ENCODE measurements around the gene RCSD1. TPM values are rescaled to one million over a fixed set of nuclear protein-coding genes. Genes with fewer than 3 reads are reported as not detected.

The RCSD1 gene
- total RNA-seq, 1 experiment from 2014 or later: 0.50 TPM

- TF ChIP-seq ATF1 (CRISPR knock-in tag; IDR thresholded peaks at IDR 0.05) (no peak), MAX (CRISPR knock-in tag; IDR thresholded peaks at IDR 0.05) (no peak), STAT6 (CRISPR knock-in tag; conservative IDR thresholded peaks at IDR 0.05; ENCODE audit: low read depth) (no peak), NFYB (CRISPR knock-in tag; conservative IDR thresholded peaks at IDR 0.05; ENCODE audit: low read depth) (no peak), ZNF512 (CRISPR knock-in tag; IDR thresholded peaks at IDR 0.05; ENCODE audit: borderline replicate concordance) (no peak), FOXP1 (CRISPR knock-in tag; IDR thresholded peaks at IDR 0.05; ENCODE audit: borderline replicate concordance) (no peak), USF2 (CRISPR knock-in tag; IDR thresholded peaks at IDR 0.05) (no peak)
- Mint-ChIP-seq H3K27ac (no peak overlapping the region), H3K36me3 (no peaks in the 10 kb centered on the region), H3K4me1 (peaks cover 6% of the 10 kb centered on the region; the same call in 1 of the 2 replicates), H3K27me3 (ENCODE audit: low read depth) (peaks cover 3% of the 10 kb centered on the region; the same call in 1 of the 2 replicates), H3K9me3 (no peaks in the 10 kb centered on the region), H3K4me3 (no peak overlapping the region)
- ATAC-seq (no peak), DNase-seq (ENCODE audit: low spot score) (no peak)
- POLR2A ChIA-PET: interaction anchor here (0.8 kb wide), 1 partner anchor 14 kb away, joined by 4 read pairs; no protein-coding TSS in a partner anchor
- CTCF ChIA-PET: interaction anchor here (0.6 to 3.3 kb wide), 2 partner anchors 24 to 37 kb away, joined by 3 to 10 read pairs; no protein-coding TSS in a partner anchor
These were observed 33.2 kb downstream of the RCSD1 start for GRCh38 chr1:167663002-167663772.

DNA sequence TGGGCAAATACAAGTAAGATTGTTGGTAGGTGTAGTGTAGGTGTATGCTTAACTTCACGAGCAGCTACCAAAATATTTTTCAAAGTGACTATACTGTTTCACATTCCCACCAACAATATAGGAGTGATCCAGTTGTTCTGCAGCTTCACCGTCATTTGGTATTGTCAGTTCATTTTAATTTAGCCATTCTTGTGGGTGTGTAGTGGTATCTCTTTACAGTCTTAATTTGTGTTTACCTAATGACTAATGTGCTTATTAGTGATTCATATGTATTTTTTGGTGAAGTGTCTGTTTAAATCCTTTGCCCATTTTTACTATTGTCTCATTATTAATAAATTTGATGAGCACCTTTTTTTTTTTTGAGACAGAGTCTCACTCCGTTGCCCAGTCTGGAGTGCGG lies 35.4 kb downstream of the RCSD1 start:
- Mint-ChIP-seq H3K27ac (no peak overlapping the region), H3K9me3 (no peaks in the 10 kb centered on the region), H3K4me3 (no peak overlapping the region), H3K27me3 (ENCODE audit: low read depth) (no peaks in the 10 kb centered on the region; the same call in 1 of the 2 replicates), H3K36me3 (no peaks in the 10 kb centered on the region), H3K4me1 (peaks cover 14% of the 10 kb centered on the region)
- DNase-seq (ENCODE audit: low spot score): no peak
- ChIA-PET CTCF (interaction anchor here (1.6 kb wide), 1 partner anchor 21 kb away, joined by 13 read pairs; no protein-coding TSS in a partner anchor), POLR2A (no interaction called here)
- ATAC-seq: no peak
- no peak for TF ChIP-seq ATF1 (CRISPR knock-in tag; IDR thresholded peaks at IDR 0.05)
- TF ChIP-seq GTF2I (CRISPR knock-in tag; conservative IDR thresholded peaks at IDR 0.05): no peak
- no peak for TF ChIP-seq EMX1 (CRISPR knock-in tag; IDR thresholded peaks at IDR 0.05)
- no peak for TF ChIP-seq IRF2 (CRISPR knock-in tag; IDR thresholded peaks at IDR 0.05; ENCODE audit: borderline replicate concordance, low read depth)
- TF ChIP-seq JAZF1 (CRISPR knock-in tag; IDR thresholded peaks at IDR 0.05): no peak
- TF ChIP-seq, protein P1, sequence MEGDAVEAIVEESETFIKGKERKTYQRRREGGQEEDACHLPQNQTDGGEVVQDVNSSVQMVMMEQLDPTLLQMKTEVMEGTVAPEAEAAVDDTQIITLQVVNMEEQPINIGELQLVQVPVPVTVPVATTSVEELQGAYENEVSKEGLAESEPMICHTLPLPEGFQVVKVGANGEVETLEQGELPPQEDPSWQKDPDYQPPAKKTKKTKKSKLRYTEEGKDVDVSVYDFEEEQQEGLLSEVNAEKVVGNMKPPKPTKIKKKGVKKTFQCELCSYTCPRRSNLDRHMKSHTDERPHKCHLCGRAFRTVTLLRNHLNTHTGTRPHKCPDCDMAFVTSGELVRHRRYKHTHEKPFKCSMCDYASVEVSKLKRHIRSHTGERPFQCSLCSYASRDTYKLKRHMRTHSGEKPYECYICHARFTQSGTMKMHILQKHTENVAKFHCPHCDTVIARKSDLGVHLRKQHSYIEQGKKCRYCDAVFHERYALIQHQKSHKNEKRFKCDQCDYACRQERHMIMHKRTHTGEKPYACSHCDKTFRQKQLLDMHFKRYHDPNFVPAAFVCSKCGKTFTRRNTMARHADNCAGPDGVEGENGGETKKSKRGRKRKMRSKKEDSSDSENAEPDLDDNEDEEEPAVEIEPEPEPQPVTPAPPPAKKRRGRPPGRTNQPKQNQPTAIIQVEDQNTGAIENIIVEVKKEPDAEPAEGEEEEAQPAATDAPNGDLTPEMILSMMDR (IDR thresholded peaks at IDR 0.05): no peak
- TF ChIP-seq, protein P2, sequence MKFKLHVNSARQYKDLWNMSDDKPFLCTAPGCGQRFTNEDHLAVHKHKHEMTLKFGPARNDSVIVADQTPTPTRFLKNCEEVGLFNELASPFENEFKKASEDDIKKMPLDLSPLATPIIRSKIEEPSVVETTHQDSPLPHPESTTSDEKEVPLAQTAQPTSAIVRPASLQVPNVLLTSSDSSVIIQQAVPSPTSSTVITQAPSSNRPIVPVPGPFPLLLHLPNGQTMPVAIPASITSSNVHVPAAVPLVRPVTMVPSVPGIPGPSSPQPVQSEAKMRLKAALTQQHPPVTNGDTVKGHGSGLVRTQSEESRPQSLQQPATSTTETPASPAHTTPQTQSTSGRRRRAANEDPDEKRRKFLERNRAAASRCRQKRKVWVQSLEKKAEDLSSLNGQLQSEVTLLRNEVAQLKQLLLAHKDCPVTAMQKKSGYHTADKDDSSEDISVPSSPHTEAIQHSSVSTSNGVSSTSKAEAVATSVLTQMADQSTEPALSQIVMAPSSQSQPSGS (CRISPR knock-in tag; IDR thresholded peaks at IDR 0.05; ENCODE audit: borderline replicate concordance, low read depth): no peak
- TF ChIP-seq TP53 (CRISPR knock-in tag; IDR thresholded peaks at IDR 0.05): no peak
- TF ChIP-seq NR2C2 (CRISPR knock-in tag; IDR thresholded peaks at IDR 0.05): no peak
- TF ChIP-seq SMAD3 (CRISPR knock-in tag; IDR thresholded peaks at IDR 0.05; ENCODE audit: borderline replicate concordance): no peak
- no peak for TF ChIP-seq NR3C1 (CRISPR knock-in tag; conservative IDR thresholded peaks at IDR 0.05; ENCODE audit: low read depth)
- no peak for TF ChIP-seq ZNF138 (CRISPR knock-in tag; conservative IDR thresholded peaks at IDR 0.05)
- TF ChIP-seq, protein P3, sequence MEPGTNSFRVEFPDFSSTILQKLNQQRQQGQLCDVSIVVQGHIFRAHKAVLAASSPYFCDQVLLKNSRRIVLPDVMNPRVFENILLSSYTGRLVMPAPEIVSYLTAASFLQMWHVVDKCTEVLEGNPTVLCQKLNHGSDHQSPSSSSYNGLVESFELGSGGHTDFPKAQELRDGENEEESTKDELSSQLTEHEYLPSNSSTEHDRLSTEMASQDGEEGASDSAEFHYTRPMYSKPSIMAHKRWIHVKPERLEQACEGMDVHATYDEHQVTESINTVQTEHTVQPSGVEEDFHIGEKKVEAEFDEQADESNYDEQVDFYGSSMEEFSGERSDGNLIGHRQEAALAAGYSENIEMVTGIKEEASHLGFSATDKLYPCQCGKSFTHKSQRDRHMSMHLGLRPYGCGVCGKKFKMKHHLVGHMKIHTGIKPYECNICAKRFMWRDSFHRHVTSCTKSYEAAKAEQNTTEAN (CRISPR knock-in tag; IDR thresholded peaks at IDR 0.05): no peak
- TF ChIP-seq STAT6 (CRISPR knock-in tag; conservative IDR thresholded peaks at IDR 0.05; ENCODE audit: low read depth): no peak

All from WTC11 (cell line).